GM12801 (cell line): ENCODE measurements around the gene STARD9.

Source experiments
- CTCF ChIP-seq: IDR thresholded peaks from one replicate; pipeline ENCODE4 v1.5.1; 2011; ENCODE audit warnings: control low read depth; ENCODE audit not compliant: insufficient read length; ENCODE audit errors: extremely low read depth

The STARD9 gene

GRCh38 chr15:42710662-42711061 lies 135.3 kb downstream of the STARD9 start:
- no peak for TF ChIP-seq CTCF

GRCh38 chr15:42711746-42712145 lies 136.3 kb downstream of the STARD9 start:
- TF ChIP-seq CTCF: no peak

GRCh38 chr15:42712584-42712983 lies 137.2 kb downstream of the STARD9 start:
- TF ChIP-seq CTCF: no peak

- TF ChIP-seq CTCF: no peak
Measured at GRCh38 chr15:42716125-42716524, 140.7 kb downstream of the STARD9 start.

GRCh38 chr15:42716626-42717025 lies 141.2 kb downstream of the STARD9 start:
- TF ChIP-seq CTCF: no peak

- no peak for TF ChIP-seq CTCF
Measured at GRCh38 chr15:42719043-42719442, 143.6 kb downstream of the STARD9 start.

GRCh38 chr15:42720071-42720470 lies 144.7 kb downstream of the STARD9 start:
- TF ChIP-seq CTCF: no peak

- TF ChIP-seq CTCF: no peak
Measured at GRCh38 chr15:42721016-42721415, 145.6 kb downstream of the STARD9 start.
